Measurements from ENCODE around the gene JADE3. TPM values are rescaled to one million over a fixed set of nuclear protein-coding genes. Genes with fewer than 3 reads are reported as not detected.
"Not testable (repeated sequence)": the region's sequence is repeated elsewhere in the genome, so short reads cannot be mapped to it uniquely, and the experiment has no call there.

JADE3 gene
- total RNA-seq, 1 donor from 2014 or later = 2.9 TPM

- no peak for DNase-seq (ENCODE audit: low spot score)
These were observed 23.1 kb downstream of the JADE3 start for GRCh38 chrX:46935295-46935694.

DNA sequence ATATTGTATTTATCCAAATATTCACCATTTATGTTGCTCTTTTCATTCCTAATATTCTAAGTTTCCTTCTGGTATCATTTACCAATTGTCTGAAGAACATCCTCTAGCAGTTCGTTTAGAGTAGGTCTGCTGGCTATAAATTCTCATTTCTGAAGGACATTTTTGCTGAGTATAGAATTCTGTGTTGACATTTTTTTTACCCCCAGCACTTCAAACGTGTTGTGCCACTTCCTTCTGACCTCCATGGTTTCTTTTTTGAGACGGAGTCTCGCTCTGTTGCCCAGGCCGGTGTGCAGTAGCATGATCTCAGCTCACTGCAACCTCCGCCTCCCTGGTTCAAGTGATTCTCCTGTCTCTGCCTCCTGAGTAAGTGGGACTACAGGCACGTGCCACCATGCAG, 26.4 kb downstream of the JADE3 start:
- no peak for DNase-seq (ENCODE audit: low spot score)

GRCh38 chrX:46941341-46941740, 29.1 kb downstream of the JADE3 start:
- DNase-seq (ENCODE audit: low spot score) = no peak

DNA sequence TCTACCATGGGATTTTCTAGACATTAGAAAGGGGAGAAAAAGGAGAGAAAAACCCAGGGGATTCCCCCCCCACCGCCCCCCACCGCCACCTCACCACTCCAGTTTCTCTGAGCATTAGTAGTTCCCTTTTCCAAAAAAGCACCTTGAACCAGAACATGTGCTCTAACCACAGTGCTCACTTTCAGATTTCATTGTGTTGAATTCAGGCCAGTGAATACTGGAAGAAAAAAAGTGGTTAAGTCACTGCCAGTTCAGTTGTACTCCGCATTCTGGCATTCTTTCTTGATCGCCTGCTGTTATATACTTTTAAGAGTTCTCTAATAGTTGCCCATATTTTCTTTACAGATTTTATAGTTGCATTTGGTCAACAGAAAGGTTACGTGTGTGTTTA, 40.9 kb downstream of the JADE3 start:
- DNase-seq (ENCODE audit: low spot score) = no peak

DNA sequence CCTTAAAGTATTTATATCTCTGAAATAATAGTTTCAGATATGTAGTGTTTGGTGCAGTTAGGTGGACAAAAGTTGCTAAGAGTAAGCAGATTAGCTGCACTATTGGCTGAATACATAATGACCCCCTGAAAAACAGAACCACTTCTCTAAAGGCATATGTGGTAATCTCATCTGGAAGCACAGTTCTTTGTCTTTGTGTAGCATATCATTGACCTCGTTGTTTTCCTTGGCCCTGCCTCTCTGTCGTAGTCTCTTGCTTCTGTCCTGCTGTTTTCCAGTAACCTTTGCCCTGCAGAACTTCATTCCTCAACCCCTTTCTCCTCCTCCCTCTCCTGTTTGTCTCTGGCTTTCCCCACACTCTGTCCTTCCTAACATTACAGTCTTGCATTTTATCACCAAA, 41.4 kb downstream of the JADE3 start:
- DNase-seq (ENCODE audit: low spot score) = no peak

DNA sequence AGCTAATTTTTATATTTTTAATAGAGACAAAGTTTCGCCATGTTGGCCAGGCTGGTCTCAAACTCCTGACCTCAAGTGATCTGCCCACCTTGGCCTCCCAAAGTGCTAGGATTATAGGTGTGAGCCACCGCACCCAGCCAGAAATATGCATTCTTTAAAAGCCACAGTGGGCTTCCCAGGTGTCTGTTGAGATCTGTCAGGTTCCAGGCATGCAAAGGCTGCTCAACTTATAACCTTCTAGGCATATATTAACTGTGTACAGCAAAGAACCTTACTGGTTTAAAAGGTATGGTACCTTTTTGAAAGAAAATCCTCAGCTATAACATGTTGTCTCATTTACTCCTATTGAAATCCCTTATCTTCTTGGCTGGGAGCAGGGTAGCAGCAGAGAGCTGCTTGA, 42.5 kb downstream of the JADE3 start:
- DNase-seq (ENCODE audit: low spot score) = no peak

DNA sequence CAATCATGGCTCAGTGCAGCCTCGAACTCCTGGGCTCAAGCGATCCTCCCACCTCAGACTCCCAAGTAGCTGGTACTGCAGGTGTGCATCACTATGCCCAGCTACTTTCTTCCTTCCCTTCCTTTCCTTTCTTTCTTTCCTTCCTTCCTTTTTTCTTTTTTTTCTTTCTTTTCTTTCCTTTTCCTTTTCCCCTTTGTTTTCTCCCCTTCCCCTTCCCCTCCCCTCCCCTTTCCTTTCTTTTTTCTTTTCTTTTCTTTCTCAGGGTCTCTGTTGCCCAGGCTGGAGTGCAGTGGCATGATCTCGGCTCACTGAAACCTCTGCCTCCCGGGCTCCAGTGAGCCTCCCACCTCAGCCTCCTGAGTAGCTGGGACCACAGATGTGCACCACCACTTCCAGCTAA, 44.4 kb downstream of the JADE3 start:
- not testable (repeated sequence) for DNase-seq (ENCODE audit: low spot score)

DNA sequence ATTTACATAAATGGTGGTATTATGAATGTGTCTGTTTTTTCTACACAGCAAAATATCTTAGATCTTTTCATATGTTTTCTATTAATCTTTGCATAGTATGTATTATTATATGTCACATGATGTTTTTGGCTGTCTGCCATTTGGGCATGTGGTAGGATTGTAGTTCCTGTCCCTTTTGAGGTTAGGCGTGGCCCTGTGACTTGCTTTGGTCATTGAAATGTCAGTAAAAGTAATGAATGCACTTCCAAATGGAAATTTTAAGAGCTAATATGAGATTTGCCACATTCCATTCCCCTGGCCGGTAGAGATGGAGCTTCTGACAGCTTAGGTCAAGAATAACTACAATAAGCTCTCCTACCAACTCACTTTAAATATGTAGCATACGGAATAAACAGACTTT, 45.1 kb downstream of the JADE3 start:
- no peak for DNase-seq (ENCODE audit: low spot score)

DNA sequence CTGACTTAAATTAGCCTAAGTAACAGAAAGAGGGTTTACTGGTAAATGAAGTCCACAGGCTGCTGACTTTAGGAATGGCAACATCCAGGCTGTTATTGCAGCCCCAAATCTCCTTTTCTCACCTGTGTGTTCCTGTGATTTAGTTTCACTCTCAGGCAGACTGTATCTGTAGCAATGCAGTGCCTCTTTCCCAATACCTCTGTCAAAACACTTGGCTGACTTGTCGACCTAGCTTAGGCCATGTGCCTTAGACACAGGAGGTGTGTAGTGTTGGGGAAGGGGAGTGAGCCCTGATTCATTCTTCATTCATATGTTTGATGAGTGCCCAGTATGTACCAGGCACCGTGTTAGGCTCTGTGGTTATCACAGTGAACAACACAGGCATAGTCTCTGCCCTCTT, 46.9 kb downstream of the JADE3 start:
- DNase-seq (ENCODE audit: low spot score) = no peak

- no peak for DNase-seq (ENCODE audit: low spot score)
These were observed 47.9 kb downstream of the JADE3 start for GRCh38 chrX:46959985-46960700.

DNA sequence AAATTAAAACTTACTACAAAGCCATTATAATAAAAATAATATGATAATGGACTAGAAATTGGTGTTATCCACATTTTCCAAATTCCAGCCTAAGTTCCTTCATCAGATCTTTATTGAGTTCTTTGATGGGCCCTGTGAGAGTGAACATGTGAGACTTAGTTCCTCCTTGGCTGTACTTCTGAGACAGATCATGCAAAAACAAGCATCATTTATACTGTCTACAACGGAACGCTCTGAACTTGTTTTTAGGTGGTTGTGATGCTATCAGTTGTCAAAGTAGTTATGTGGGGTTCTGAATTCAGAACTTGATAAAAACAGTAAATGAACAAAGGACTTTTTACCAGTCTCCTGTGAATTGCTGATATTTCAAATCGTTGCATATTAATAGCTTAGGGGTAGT, 48.9 kb downstream of the JADE3 start:
- DNase-seq (ENCODE audit: low spot score) = no peak

- no peak for DNase-seq (ENCODE audit: low spot score)
These were observed 49.5 kb downstream of the JADE3 start for GRCh38 chrX:46961574-46962283.

DNA sequence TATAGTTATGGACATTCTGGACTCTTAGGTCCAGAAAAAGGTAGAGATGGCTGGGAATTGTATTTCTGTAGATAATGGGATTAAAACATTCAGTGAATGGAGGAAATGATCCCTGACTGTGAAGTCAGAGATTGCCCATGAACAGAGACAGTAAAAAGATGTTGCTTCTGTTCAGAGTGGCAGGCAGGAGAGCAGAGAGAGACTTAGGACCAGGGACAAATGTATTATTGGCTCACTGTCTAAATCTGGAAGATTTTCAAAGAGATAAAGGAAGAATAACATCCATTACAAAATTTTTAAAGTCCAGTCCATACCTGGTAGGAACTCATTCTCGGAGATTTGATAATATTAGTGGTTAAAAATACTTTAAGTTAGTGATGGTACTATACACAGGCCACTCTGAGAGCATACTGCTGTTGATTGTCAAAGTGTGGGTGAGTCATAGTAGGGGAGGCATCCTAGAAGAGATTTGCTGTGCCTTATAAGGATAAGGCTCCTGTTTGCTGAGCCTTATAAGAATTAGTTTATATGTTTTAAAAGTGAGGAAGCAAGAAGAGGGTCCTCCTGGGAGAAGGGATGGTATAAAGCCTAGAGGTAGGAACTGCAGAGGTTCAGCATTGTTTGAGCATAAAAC, 53.0 kb downstream of the JADE3 start:
- peak; percentile 69 for DNase-seq (ENCODE audit: low spot score)

- DNase-seq (ENCODE audit: low spot score) = no peak
These were observed 55.3 kb downstream of the JADE3 start for GRCh38 chrX:46967547-46967946.

DNA sequence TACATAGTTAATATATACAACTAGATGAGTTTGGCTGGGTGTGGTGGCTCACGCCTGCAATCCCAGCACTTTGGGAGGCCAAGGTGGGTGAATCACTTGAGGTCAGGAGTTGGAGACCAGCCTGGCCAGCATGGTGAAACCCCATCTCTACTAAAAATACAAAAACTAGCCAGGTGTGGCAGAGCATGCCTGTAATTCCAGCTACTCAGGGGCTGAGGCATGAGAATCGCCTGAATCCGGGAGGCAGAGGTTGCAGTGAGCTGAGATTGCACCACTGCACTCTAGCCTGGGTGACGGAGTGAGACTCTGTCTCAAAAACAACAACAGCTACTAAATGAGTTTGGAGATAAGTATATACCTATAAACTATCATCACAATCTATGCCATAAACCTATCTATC, 64.8 kb downstream of the JADE3 start:
- not testable (repeated sequence) for DNase-seq (ENCODE audit: low spot score)

- DNase-seq (ENCODE audit: low spot score) = peak; percentile 21
These were observed 66.4 kb downstream of the JADE3 start for GRCh38 chrX:46978341-46979291.

GRCh38 chrX:46984705-46985104, 72.5 kb downstream of the JADE3 start:
- no peak for DNase-seq (ENCODE audit: low spot score)

GRCh38 chrX:46989548-46989947, 77.3 kb downstream of the JADE3 start:
- DNase-seq (ENCODE audit: low spot score) = no peak

- DNase-seq (ENCODE audit: low spot score) = no peak
These were observed 79.4 kb downstream of the JADE3 start for GRCh38 chrX:46991664-46992063.

GRCh38 chrX:46992070-46992469, 79.8 kb downstream of the JADE3 start:
- DNase-seq (ENCODE audit: low spot score) = no peak

- DNase-seq (ENCODE audit: low spot score) = no peak
These were observed 81.9 kb downstream of the JADE3 start for GRCh38 chrX:46994096-46994495.

DNA sequence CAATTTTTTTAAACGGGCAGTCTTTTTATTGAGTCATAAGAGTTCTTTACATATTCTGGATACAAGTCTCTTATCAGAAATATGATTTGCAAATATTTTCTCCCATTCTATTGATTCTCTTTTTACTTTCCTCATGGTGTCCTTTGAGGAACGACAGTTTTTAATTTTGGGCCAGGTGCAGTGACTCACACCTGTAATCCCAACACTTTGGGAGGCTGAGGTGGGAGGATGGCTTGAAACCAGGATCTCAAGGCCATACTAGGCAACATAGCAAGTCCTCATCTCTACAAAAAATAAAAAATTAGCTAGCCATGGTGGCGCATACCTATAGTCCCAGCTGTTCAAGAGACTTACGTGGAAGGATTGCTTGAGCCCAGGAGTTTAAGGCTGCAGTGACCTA, 99.9 kb downstream of the JADE3 start:
- DNase-seq (ENCODE audit: low spot score) = no peak

All from umbilical cord (tissue), 2 donors.